Astrocyte (in vitro differentiated cells and primary cell): ENCODE results near the gene ATF2. TPM values are rescaled to one million over a fixed set of nuclear protein-coding genes. Genes with fewer than 3 reads are reported as not detected.
A peak's percentile ranks its signal among the peaks of the same experiment; 100 is the strongest.

Experiments used
- DNase-seq: peaks from one replicate; pipeline ENCODE4 v3.0.0-alpha.2; 2010; ENCODE audit warnings: low read depth
- FAIRE-seq: peaks from 2 replicates; lab custom pipeline; 2011; peaks lifted over from hg19 to GRCh38; lab: Jason Lieb, UNC
- H2AFZ ChIP-seq: 2 replicates; pipeline ENCODE4 v1.6.0; 2012; ENCODE audit warnings: low read depth, low read length, inconsistent platforms
- H3K27ac ChIP-seq: 2 replicates; pipeline ENCODE4 v1.5.1; 2011; ENCODE audit warnings: low read depth, low read length, inconsistent platforms
- H3K27me3 ChIP-seq: 2 replicates; pipeline ENCODE4 v1.6.0; 2011; ENCODE audit warnings: low read length, inconsistent platforms; ENCODE audit not compliant: insufficient read depth
- H3K36me3 ChIP-seq: 2 replicates; pipeline ENCODE4 v1.5.1; 2011; ENCODE audit warnings: low read length, inconsistent platforms; ENCODE audit not compliant: insufficient read depth
- H3K4me1 ChIP-seq: 2 replicates; pipeline ENCODE4 v1.5.1; 2011; ENCODE audit warnings: low read length, inconsistent platforms; ENCODE audit not compliant: insufficient read depth
- H3K4me2 ChIP-seq: 2 replicates; pipeline ENCODE4 v1.6.0; 2012; ENCODE audit warnings: low read length, inconsistent platforms
- H3K4me3 ChIP-seq: 2 replicates; pipeline ENCODE4 v1.5.1; 2011; ENCODE audit warnings: low read depth, mild to moderate bottlenecking, low read length, inconsistent platforms; ENCODE audit not compliant: insufficient read depth
- H3K79me2 ChIP-seq: 2 replicates; pipeline ENCODE4 v1.6.0; 2012; ENCODE audit warnings: mild to moderate bottlenecking, low read length, inconsistent platforms; ENCODE audit not compliant: insufficient read depth
- H3K9ac ChIP-seq: 2 replicates; pipeline ENCODE4 v1.6.0; 2012; ENCODE audit warnings: mild to moderate bottlenecking, low read length, inconsistent platforms
- H3K9me3 ChIP-seq: 2 replicates; pipeline ENCODE4 v1.5.1; 2012; ENCODE audit warnings: low read depth, mild to moderate bottlenecking, low read length, inconsistent platforms; ENCODE audit not compliant: insufficient read depth
- H4K20me1 ChIP-seq: 2 replicates; pipeline ENCODE4 v1.6.0; 2012; ENCODE audit warnings: low read length, inconsistent platforms; ENCODE audit not compliant: insufficient read depth
- H3K27ac Mint-ChIP-seq: one replicate; pipeline ENCODE4 v1.8.0; 2021; ENCODE audit warnings: mild to moderate bottlenecking, mixed read lengths; ENCODE audit not compliant: unreplicated experiment
- H3K27me3 Mint-ChIP-seq: one replicate; pipeline ENCODE4 v1.8.0; 2021; ENCODE audit warnings: low read depth, mixed read lengths; ENCODE audit not compliant: unreplicated experiment
- H3K36me3 Mint-ChIP-seq: one replicate; pipeline ENCODE4 v1.8.0; 2021; ENCODE audit warnings: low read depth, mixed read lengths; ENCODE audit not compliant: unreplicated experiment
- H3K4me1 Mint-ChIP-seq: one replicate; pipeline ENCODE4 v1.8.0; 2021; ENCODE audit warnings: low read depth, mixed read lengths; ENCODE audit not compliant: unreplicated experiment
- H3K4me3 Mint-ChIP-seq: one replicate; pipeline ENCODE4 v1.8.0; 2021; ENCODE audit warnings: mild to moderate bottlenecking, moderate library complexity, mixed read lengths; ENCODE audit not compliant: unreplicated experiment
- H3K9me3 Mint-ChIP-seq: one replicate; pipeline ENCODE4 v1.8.0; 2021; ENCODE audit warnings: mild to moderate bottlenecking, mixed read lengths; ENCODE audit not compliant: unreplicated experiment
- EZH2 ChIP-seq: IDR thresholded peaks from 2 replicates; pipeline ENCODE4 v1.6.1; 2012; ENCODE audit warnings: mild to moderate bottlenecking, low read length, inconsistent platforms; ENCODE audit not compliant: insufficient read depth
- total RNA-seq: library from RNA; stranded (reverse); gene quantifications from 2 replicates; pipeline ENCODE4 v1.2.1, GENCODE V29; 2021
- TF ChIP-seq, protein P1 (sequence below): IDR thresholded peaks from 2 replicates; pipeline ENCODE4 v1.5.1; 2011; ENCODE audit warnings: low read depth, mild to moderate bottlenecking, inconsistent platforms, low read length, moderate library complexity; ENCODE audit not compliant: insufficient read depth

The ATF2 gene
- total RNA-seq, 1 donor from 2014 or later, result 54.7 TPM

DNA sequence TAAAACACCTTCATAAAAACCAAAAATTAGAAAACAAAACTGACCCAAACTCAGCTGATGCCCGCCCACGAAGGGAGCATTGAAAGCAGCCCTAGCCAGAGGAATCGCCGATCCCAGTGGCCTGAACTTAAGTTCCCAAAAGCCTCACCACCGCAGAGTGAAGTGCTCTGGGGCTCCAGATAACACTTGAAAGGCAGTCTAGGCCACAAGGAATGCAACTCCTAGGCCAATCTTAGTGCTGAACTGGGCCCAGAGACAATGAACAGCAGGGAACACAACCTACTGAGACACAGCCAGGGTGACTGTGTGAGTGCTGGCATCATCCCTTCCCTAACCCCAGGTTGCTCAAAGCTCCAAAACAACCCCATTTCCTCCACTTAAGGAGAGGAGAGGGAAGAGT, 103.2 kb downstream of the ATF2 start:
- no peak overlapping the region for H3K27ac Mint-ChIP-seq
- H3K36me3 ChIP-seq, result no peaks in the 10 kb centered on the region
- no peaks in the 10 kb centered on the region for H3K27me3 ChIP-seq
- DNase-seq (peak; percentile 63), FAIRE-seq (no peak)
- H3K27me3 Mint-ChIP-seq, result no peaks in the 10 kb centered on the region
- H3K36me3 Mint-ChIP-seq, result peaks cover 10% of the 10 kb centered on the region
- no peak overlapping the region for H3K27ac ChIP-seq
- no peaks in the 10 kb centered on the region for H3K9me3 ChIP-seq
- no peak overlapping the region for H3K4me2 ChIP-seq
- no peak for TF ChIP-seq EZH2
- TF ChIP-seq, protein P1, sequence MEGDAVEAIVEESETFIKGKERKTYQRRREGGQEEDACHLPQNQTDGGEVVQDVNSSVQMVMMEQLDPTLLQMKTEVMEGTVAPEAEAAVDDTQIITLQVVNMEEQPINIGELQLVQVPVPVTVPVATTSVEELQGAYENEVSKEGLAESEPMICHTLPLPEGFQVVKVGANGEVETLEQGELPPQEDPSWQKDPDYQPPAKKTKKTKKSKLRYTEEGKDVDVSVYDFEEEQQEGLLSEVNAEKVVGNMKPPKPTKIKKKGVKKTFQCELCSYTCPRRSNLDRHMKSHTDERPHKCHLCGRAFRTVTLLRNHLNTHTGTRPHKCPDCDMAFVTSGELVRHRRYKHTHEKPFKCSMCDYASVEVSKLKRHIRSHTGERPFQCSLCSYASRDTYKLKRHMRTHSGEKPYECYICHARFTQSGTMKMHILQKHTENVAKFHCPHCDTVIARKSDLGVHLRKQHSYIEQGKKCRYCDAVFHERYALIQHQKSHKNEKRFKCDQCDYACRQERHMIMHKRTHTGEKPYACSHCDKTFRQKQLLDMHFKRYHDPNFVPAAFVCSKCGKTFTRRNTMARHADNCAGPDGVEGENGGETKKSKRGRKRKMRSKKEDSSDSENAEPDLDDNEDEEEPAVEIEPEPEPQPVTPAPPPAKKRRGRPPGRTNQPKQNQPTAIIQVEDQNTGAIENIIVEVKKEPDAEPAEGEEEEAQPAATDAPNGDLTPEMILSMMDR, result no peak
- H3K79me2 ChIP-seq, result no peaks in the 10 kb centered on the region
- H3K9ac ChIP-seq, result no peak overlapping the region
- no peaks in the 10 kb centered on the region for H4K20me1 ChIP-seq
- H3K9me3 Mint-ChIP-seq, result no peaks in the 10 kb centered on the region
- H3K4me1 Mint-ChIP-seq, result peaks cover 5% of the 10 kb centered on the region
- no peak overlapping the region for H3K4me3 ChIP-seq
- no peaks in the 10 kb centered on the region for H3K4me1 ChIP-seq
- H2AFZ ChIP-seq, result no peak overlapping the region
- H3K4me3 Mint-ChIP-seq, result no peak overlapping the region

DNA sequence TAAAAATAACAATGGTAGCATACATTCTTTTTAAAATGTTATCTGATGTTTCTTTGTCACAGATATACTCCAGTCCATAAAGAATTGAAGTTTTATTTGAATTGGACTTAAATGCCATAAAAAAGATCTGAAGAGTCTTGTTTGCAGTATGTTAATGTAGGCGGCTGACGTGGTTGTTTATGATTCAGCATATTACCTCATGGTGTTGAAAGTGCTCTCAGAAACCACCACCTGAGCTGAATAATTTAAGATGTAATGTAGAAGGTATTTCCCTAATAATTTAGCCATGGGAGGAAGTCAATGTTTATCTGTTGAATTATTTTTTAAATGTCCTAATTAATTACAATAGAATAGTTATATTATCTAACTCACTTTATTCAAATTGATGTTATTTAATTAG, 104.3 kb downstream of the ATF2 start:
- Histone ChIP-seq H3K36me3 (no peaks in the 10 kb centered on the region), H3K9me3 (no peaks in the 10 kb centered on the region), H4K20me1 (no peaks in the 10 kb centered on the region), H3K79me2 (no peaks in the 10 kb centered on the region), H2AFZ (no peak overlapping the region), H3K27ac (no peak overlapping the region), H3K4me1 (no peaks in the 10 kb centered on the region), H3K4me3 (no peak overlapping the region), H3K9ac (no peak overlapping the region), H3K27me3 (no peaks in the 10 kb centered on the region), H3K4me2 (no peak overlapping the region)
- no peak for FAIRE-seq
- TF ChIP-seq, protein P1, result no peak
- TF ChIP-seq EZH2, result no peak
- H3K36me3 Mint-ChIP-seq, result peaks cover 10% of the 10 kb centered on the region
- H3K4me1 Mint-ChIP-seq, result peaks cover 5% of the 10 kb centered on the region
- H3K27ac Mint-ChIP-seq, result no peak overlapping the region
- H3K4me3 Mint-ChIP-seq, result no peak overlapping the region
- no peaks in the 10 kb centered on the region for H3K9me3 Mint-ChIP-seq
- DNase-seq, result peak; percentile 64
- no peaks in the 10 kb centered on the region for H3K27me3 Mint-ChIP-seq

DNA sequence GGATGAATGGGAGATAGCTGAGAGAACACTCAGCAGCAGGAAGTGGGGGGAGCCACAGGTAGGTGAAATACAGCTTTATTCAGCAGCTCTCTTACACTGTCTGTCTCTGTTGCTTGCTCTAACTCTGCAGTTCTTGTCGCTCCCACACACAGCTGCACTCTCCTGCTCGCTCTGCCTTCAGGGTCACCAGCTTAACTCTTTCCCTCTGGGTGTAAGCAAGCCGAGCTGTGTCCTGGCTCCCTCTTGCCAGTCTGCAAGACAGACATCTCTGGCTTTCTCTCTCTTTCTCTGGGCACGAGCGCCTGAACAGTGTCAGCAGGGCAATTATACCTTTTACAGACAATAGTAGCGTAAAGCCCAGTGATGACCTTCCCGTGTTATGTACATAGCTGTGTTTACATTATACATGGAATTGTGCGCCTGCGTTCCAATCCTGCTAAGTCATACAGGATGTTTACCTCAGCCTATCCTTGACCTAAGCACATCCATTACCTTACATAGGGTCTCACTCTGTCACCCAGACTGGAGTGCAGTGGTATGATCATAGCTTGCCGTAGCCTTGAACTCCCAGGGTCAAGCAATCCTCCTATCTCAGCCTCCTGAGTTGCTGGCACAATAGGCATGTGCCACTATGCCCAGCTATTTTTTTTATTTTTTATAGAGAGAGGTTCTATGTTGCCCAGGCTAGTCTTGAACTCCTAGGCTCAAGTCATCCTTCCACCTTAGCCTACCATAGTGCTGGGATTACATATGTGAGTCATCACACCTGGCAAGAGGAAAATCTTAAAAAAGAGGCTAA, 105.0 kb downstream of the ATF2 start:
- no peak for FAIRE-seq
- H3K9me3 Mint-ChIP-seq, result no peaks in the 10 kb centered on the region
- TF ChIP-seq EZH2, result no peak
- TF ChIP-seq, protein P1, result no peak

More for the DNA sequence above, 105.0 kb downstream of the ATF2 start:
- DNase-seq, result no peak
- H4K20me1 ChIP-seq, result no peaks in the 10 kb centered on the region
- no peak overlapping the region for H3K4me3 ChIP-seq
- H3K36me3 ChIP-seq, result no peaks in the 10 kb centered on the region
- no peaks in the 10 kb centered on the region for H3K9me3 ChIP-seq
- no peaks in the 10 kb centered on the region for H3K4me1 ChIP-seq
- Mint-ChIP-seq H3K36me3 (peaks cover 10% of the 10 kb centered on the region), H3K27me3 (no peaks in the 10 kb centered on the region), H3K4me3 (no peak overlapping the region), H3K4me1 (peaks cover 5% of the 10 kb centered on the region), H3K27ac (no peak overlapping the region)
- H3K27me3 ChIP-seq, result no peaks in the 10 kb centered on the region
- no peak overlapping the region for H3K4me2 ChIP-seq
- no peak overlapping the region for H2AFZ ChIP-seq
- H3K9ac ChIP-seq, result no peak overlapping the region
- no peak overlapping the region for H3K27ac ChIP-seq
- H3K79me2 ChIP-seq, result no peaks in the 10 kb centered on the region
